HFF-Myc (cell line): ENCODE measurements around the gene KLHL7.
"Not testable (repeated sequence)": the region's sequence is repeated elsewhere in the genome, so short reads cannot be mapped to it uniquely, and the experiment has no call there.

Source experiments
- DNase-seq: peaks from one replicate; pipeline ENCODE4 v3.0.0-alpha.2; 2011; ENCODE audit warnings: low read depth; ENCODE audit errors: extremely low read depth
- H3K4me3 ChIP-seq: replicated peaks from 2 replicates; pipeline ENCODE4 v1.5.1; 2011; ENCODE audit warnings: low read depth, mild to moderate bottlenecking, control low read depth, low read length
- CTCF ChIP-seq: IDR thresholded peaks from 2 replicates; pipeline ENCODE4 v1.5.1; 2012; ENCODE audit warnings: mild to moderate bottlenecking, low read depth, low read length, control low read depth; ENCODE audit errors: missing control alignments

Gene KLHL7

DNA sequence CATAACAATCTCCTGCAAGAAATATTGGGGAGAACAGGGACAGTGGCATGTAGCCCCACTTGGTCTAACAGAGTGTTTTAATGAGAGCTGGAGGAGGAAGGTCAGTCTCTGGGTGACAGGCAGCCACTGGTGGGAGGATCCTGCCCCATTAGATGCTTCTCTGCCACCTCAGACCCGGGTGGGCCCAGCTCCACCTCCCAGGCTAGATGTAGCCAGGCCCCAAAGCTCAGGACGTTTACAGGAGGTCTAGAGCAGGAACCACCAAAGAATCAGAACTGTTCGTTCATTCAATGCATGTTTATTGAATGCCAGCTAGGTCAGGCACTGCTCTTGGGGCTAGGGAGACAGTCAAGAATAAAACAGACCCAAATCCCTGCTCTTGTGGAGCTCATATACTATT lies 112.6 kb downstream of the KLHL7 start:
- TF ChIP-seq CTCF, result no peak
- DNase-seq, result no peak
- no peak overlapping the region for H3K4me3 ChIP-seq

GRCh38 chr7:23220690-23221305 lies 115.2 kb downstream of the KLHL7 start:
- no peak for DNase-seq
- H3K4me3 ChIP-seq, result no peak overlapping the region
- no peak for TF ChIP-seq CTCF

GRCh38 chr7:23222439-23223030 lies 117.0 kb downstream of the KLHL7 start:
- H3K4me3 ChIP-seq, result no peak overlapping the region
- no peak for TF ChIP-seq CTCF
- no peak for DNase-seq

- H3K4me3 ChIP-seq, DNase-seq: not testable (repeated sequence)
Observed at GRCh38 chr7:23224364-23224763, 118.8 kb downstream of the KLHL7 start.

DNA sequence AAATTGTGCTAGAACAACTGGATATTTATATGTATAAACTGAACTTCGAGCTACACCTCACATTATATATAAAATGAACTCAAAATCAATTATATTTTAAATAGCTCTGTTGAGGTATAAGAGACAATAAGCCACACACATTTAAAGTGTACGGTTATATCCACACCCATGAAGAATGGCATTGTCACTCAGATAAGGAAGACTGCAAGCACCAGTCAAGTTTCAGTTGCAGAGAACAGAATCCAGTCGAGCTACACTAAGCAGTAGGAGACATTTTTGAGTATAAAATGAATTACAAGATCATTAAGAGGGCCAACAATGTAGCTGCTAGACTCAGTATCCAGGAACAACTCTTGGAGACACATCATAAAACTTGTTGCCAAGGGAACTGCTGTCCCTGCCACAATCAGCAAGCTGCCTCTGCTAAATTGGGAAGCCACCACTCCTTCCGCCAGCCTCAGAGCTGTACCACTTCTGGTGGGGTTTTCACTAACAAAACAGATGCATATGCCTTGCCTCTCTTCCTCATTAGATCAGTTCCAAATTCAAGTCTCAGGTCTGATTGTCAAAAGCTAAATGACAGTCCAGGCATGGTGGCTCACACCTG lies 121.4 kb downstream of the KLHL7 start:
- no peak overlapping the region for H3K4me3 ChIP-seq
- DNase-seq, result no peak
- TF ChIP-seq CTCF, result no peak
